Measurements from ENCODE around the gene GABRR3. TPM values are rescaled to one million over a fixed set of nuclear protein-coding genes. Genes with fewer than 3 reads are reported as not detected.

The GABRR3 gene
- total RNA-seq, 6 experiments from 2014 or later, result not detected

DNA sequence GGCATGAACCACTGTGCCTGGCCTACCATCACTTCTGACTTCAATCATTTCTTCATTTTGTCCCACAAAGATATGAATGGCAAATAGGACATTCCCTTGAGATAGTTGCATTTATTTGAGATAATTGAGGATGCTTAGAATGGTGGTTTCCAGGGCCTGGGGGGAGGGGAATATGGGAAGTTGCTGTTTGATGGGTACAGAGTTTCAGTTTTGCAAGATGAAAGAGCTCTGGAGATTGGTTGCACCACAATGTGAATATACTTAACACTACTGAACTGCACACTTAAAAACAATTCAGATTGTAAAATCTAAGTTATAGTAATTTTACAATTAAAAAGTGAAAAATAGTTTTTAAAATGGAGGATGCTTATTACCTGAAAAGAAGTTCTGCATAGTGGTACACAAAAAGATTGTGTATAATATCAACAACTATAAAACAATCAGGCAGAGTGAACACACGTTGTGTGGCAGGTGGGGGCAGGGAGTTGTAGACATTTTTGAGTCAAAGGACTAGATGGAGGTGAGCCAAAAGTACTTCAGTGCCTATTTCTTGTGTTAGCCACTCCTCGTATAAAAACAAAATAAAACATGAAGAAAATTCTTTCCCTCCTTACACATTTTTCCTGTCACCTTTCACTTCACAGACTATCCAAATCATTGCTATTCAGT lies 44.4 kb downstream of the GABRR3 start:
- no peaks in the 10 kb centered on the region for H3K36me3 Mint-ChIP-seq (ENCODE audit: low read depth)
- TF ChIP-seq, protein P1, sequence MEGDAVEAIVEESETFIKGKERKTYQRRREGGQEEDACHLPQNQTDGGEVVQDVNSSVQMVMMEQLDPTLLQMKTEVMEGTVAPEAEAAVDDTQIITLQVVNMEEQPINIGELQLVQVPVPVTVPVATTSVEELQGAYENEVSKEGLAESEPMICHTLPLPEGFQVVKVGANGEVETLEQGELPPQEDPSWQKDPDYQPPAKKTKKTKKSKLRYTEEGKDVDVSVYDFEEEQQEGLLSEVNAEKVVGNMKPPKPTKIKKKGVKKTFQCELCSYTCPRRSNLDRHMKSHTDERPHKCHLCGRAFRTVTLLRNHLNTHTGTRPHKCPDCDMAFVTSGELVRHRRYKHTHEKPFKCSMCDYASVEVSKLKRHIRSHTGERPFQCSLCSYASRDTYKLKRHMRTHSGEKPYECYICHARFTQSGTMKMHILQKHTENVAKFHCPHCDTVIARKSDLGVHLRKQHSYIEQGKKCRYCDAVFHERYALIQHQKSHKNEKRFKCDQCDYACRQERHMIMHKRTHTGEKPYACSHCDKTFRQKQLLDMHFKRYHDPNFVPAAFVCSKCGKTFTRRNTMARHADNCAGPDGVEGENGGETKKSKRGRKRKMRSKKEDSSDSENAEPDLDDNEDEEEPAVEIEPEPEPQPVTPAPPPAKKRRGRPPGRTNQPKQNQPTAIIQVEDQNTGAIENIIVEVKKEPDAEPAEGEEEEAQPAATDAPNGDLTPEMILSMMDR (IDR thresholded peaks at IDR 0.05), result no peak
- DNase-seq, result no peak
- H3K27me3 Mint-ChIP-seq (ENCODE audit: insufficient read depth), result peaks cover 2% of the 10 kb centered on the region
- no peak overlapping the region for H3K27ac Mint-ChIP-seq
- no peaks in the 10 kb centered on the region for H3K4me1 Mint-ChIP-seq (ENCODE audit: low read depth)
- H3K4me3 Mint-ChIP-seq, result no peak overlapping the region
- H3K9me3 Mint-ChIP-seq, result no peaks in the 10 kb centered on the region

GRCh38 chr3:97988784-97989568 lies 46.1 kb downstream of the GABRR3 start:
- peaks cover 2% of the 10 kb centered on the region for H3K27me3 Mint-ChIP-seq (ENCODE audit: insufficient read depth)
- TF ChIP-seq, protein P1 (IDR thresholded peaks at IDR 0.05), result no peak
- no peak overlapping the region for H3K4me3 Mint-ChIP-seq
- H3K4me1 Mint-ChIP-seq (ENCODE audit: low read depth), result no peaks in the 10 kb centered on the region
- DNase-seq, result no peak
- H3K27ac Mint-ChIP-seq, result no peak overlapping the region
- H3K9me3 Mint-ChIP-seq, result no peaks in the 10 kb centered on the region
- H3K36me3 Mint-ChIP-seq (ENCODE audit: low read depth), result no peaks in the 10 kb centered on the region

DNA sequence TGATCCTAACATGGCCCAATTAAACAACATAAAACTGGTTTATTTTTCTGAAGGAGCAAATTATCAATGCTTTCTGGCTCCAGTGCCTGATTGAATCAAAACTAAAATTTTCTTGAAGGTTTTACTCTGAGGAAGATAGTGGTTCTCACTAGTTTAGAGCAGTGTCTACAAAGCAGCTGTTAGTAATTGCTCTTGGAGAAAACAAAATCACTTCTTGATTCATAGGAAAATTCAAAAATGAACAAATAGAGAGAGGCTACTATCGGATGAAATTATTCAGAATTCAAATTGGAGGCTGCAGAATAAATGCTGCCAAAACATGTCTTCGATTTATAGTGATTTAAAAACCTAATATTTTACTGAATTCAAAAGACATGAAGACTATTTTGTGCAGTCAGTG lies 47.8 kb downstream of the GABRR3 start:
- TF ChIP-seq, protein P1 (IDR thresholded peaks at IDR 0.05), result no peak
- no peaks in the 10 kb centered on the region for H3K36me3 Mint-ChIP-seq (ENCODE audit: low read depth)
- no peak overlapping the region for H3K27ac Mint-ChIP-seq
- H3K9me3 Mint-ChIP-seq, result no peaks in the 10 kb centered on the region
- H3K27me3 Mint-ChIP-seq (ENCODE audit: insufficient read depth), result peaks cover 2% of the 10 kb centered on the region
- H3K4me3 Mint-ChIP-seq, result no peak overlapping the region
- no peak for DNase-seq
- no peaks in the 10 kb centered on the region for H3K4me1 Mint-ChIP-seq (ENCODE audit: low read depth)

DNA sequence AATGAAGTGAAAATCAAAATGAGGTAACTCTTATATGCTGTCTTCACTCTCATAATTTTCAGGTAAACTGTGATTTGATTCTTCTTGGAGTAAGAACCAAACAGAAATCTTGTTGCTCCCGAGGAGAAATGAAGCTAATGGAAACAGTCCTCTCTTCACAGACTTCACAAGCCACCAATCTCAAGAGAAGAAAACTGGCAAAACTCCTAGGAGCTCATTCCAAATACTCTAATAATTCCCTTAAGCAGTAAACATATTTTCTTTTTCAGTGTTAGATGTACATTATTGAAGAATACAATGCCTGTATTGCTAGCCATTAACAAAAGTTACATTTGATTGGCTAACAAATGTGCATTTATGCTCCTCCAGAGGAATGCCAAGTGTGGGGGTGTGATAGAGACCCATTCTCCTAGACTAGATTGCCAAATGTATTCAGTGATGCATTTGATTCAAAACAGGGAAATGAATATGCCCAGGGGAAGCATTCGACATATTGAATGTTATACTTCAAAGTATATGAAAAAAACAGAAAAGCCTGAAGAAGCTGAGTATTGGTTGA lies 51.1 kb downstream of the GABRR3 start:
- peaks cover 3% of the 10 kb centered on the region for H3K27me3 Mint-ChIP-seq (ENCODE audit: insufficient read depth)
- no peak overlapping the region for H3K4me3 Mint-ChIP-seq
- no peaks in the 10 kb centered on the region for H3K4me1 Mint-ChIP-seq (ENCODE audit: low read depth)
- TF ChIP-seq, protein P1 (IDR thresholded peaks at IDR 0.05), result no peak
- no peak overlapping the region for H3K27ac Mint-ChIP-seq
- H3K36me3 Mint-ChIP-seq (ENCODE audit: low read depth), result no peaks in the 10 kb centered on the region
- no peaks in the 10 kb centered on the region for H3K9me3 Mint-ChIP-seq
- DNase-seq, result no peak

DNA sequence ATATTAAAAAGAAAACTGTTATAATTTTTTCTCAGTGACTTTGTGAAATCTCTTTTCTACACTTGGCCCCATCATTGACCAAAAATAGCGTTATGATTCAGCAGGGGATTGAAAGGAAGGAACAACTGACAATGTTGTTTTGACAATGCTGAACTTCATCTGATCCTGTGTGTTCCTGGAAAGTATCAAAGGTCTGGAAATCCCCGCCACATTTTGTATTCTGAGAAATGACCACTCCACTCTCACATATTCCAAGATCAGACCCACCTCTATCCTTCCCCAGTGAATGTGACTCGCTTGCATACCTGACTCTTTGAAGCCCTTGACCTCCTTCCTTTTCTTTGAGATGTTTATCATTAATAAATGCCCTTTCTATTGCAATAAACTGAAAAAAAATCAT lies 53.2 kb downstream of the GABRR3 start:
- H3K36me3 Mint-ChIP-seq (ENCODE audit: low read depth), result no peaks in the 10 kb centered on the region
- TF ChIP-seq, protein P1 (IDR thresholded peaks at IDR 0.05), result no peak
- peaks cover 8% of the 10 kb centered on the region for H3K27me3 Mint-ChIP-seq (ENCODE audit: insufficient read depth)
- no peak overlapping the region for H3K27ac Mint-ChIP-seq
- H3K4me3 Mint-ChIP-seq, result no peak overlapping the region
- H3K4me1 Mint-ChIP-seq (ENCODE audit: low read depth), result no peaks in the 10 kb centered on the region
- H3K9me3 Mint-ChIP-seq, result no peaks in the 10 kb centered on the region
- no peak for DNase-seq

All from HFFc6 (cell line).